ENCODE data around the gene TEAD4.

DNA sequence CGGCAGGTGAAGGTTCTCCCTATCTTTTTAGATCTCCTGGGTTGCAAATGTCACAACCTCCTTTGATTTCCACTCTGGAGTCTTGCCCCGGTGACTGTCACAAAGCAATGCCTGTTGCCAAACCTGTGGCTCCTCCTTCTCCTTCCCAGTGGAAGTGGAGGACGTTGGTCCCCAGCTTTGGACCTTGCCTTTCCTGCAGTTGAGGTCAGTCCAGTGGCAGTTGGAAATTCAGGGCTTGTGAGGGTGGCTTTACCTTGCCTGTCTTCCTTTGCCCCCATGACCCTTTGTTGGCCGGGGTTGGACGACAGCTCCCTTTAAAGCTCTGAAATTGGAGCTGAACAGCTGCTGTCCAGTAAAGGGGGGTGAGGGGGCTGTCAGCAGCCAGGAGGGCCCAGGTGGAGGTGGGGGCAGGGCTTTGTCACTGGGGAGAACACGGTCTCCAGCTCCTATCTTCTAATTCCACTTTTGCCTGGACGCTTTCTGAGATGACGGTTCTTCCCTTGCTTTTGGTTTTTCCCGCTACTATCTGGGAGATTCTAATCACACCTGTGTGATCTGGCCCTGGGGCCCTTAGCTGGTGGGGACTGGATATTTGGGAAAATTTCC lies 4.1 kb downstream of the TEAD4 start:
- TF ChIP-seq, protein P1, sequence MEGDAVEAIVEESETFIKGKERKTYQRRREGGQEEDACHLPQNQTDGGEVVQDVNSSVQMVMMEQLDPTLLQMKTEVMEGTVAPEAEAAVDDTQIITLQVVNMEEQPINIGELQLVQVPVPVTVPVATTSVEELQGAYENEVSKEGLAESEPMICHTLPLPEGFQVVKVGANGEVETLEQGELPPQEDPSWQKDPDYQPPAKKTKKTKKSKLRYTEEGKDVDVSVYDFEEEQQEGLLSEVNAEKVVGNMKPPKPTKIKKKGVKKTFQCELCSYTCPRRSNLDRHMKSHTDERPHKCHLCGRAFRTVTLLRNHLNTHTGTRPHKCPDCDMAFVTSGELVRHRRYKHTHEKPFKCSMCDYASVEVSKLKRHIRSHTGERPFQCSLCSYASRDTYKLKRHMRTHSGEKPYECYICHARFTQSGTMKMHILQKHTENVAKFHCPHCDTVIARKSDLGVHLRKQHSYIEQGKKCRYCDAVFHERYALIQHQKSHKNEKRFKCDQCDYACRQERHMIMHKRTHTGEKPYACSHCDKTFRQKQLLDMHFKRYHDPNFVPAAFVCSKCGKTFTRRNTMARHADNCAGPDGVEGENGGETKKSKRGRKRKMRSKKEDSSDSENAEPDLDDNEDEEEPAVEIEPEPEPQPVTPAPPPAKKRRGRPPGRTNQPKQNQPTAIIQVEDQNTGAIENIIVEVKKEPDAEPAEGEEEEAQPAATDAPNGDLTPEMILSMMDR (IDR thresholded peaks at IDR 0.05), result no peak
- no peak for TF ChIP-seq ZFX (IDR thresholded peaks at IDR 0.05; ENCODE audit: borderline replicate concordance)

All from 22Rv1 (cell line).